GM10248 (cell line): ENCODE results near the gene EVL.

Experiments
- CTCF ChIA-PET: fragments of 300-600 bp; sonication (Branson Sonifier 250); formaldehyde crosslinking; extraction: SDS; loops from one replicate; lab custom pipeline; 2021; ENCODE audit warnings: antibody characterized with exemption; lab: Yijun Ruan, JAX
- POLR2A ChIA-PET: fragments of 350-650 bp; sonication (Branson Sonifier 250); formaldehyde crosslinking; extraction: SDS; loops from one replicate; lab custom pipeline; 2020; ENCODE audit warnings: antibody characterized with exemption; lab: Yijun Ruan, JAX
- DNase-seq: peaks from one replicate; pipeline ENCODE4 v3.0.0; 2012; ENCODE audit errors: extremely low spot score
- TF ChIP-seq, protein P1 (sequence below): IDR thresholded peaks from 2 replicates; pipeline ENCODE4 v1.5.1; 2012; ENCODE audit warnings: mild to moderate bottlenecking, low read depth; ENCODE audit errors: extremely low read depth, missing control alignments, control extremely low read depth

Gene EVL

GRCh38 chr14:100093319-100093718, 28.1 kb downstream of the EVL start:
- TF ChIP-seq, protein P1, sequence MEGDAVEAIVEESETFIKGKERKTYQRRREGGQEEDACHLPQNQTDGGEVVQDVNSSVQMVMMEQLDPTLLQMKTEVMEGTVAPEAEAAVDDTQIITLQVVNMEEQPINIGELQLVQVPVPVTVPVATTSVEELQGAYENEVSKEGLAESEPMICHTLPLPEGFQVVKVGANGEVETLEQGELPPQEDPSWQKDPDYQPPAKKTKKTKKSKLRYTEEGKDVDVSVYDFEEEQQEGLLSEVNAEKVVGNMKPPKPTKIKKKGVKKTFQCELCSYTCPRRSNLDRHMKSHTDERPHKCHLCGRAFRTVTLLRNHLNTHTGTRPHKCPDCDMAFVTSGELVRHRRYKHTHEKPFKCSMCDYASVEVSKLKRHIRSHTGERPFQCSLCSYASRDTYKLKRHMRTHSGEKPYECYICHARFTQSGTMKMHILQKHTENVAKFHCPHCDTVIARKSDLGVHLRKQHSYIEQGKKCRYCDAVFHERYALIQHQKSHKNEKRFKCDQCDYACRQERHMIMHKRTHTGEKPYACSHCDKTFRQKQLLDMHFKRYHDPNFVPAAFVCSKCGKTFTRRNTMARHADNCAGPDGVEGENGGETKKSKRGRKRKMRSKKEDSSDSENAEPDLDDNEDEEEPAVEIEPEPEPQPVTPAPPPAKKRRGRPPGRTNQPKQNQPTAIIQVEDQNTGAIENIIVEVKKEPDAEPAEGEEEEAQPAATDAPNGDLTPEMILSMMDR = no peak
- ChIA-PET POLR2A (no interaction called here), CTCF (interaction anchor here (1.1 to 4.3 kb wide), 7 partner anchors 9 to 41 kb away, joined by 3 to 30 read pairs (median 4); partner anchors contain the start of gene EVL)
- no peak for DNase-seq

- ChIA-PET POLR2A (no interaction called here), CTCF (interaction anchor here (1.2 to 4.3 kb wide), 4 partner anchors 12 to 188 kb away, joined by 3 to 30 read pairs (median 4); no protein-coding TSS in a partner anchor)
- TF ChIP-seq, protein P1 = no peak
- no peak for DNase-seq
Observed at GRCh38 chr14:100096656-100097055, 31.4 kb downstream of the EVL start.

- ChIA-PET POLR2A (no interaction called here), CTCF (interaction anchor here (1.5 kb wide), 1 partner anchor 95 kb away, joined by 5 read pairs; no protein-coding TSS in a partner anchor)
- TF ChIP-seq, protein P1 = no peak
- no peak for DNase-seq
Observed at GRCh38 chr14:100098171-100098570, 32.9 kb downstream of the EVL start.

DNA sequence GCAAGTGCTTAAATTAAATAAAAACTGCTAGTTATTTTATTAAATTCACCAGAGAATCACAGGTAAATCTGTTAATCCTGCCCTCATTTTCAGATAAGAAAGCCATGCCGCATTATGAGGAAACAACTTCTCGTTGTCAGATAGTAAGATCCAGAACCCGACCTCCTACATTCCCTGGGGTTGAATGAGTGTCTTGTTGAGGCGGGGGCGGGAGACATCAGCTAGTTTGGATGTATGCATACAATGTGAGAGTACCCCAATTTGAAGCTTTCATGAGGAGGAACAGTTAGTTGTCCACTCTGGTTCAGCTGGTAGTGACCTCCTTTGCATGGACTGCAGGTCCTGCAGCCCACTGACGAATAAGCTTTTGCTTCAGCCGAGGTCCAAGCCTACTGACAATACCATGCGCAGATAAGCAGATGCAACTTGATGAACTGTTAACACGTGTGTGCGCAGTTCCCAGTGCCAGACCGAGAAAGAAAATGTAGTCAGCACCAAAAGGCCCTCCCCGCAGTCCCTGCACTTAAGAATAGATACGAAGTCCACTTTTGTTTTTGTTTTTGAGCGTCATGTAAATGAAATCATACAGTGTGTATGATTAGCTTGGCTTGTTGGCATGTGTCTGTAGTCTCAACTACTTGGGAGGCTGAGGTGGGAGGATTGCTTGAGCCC, 34.9 kb downstream of the EVL start:
- TF ChIP-seq, protein P1 = no peak
- ChIA-PET CTCF (interaction anchor here (0.8 to 21.1 kb wide), 5 partner anchors 9 to 202 kb away, joined by 3 to 336 read pairs (median 3); partner anchors contain the start of gene EVL), POLR2A (no interaction called here)
- DNase-seq = no peak

GRCh38 chr14:100102156-100102785, 37.0 kb downstream of the EVL start:
- no peak for DNase-seq
- TF ChIP-seq, protein P1 = no peak
- ChIA-PET POLR2A (interaction anchor here (0.6 kb wide), 1 partner anchor 17 kb away, joined by 3 read pairs; no protein-coding TSS in a partner anchor), CTCF (interaction anchor here (0.7 to 21.1 kb wide), 8 partner anchors 10 to 155 kb away, joined by 3 to 336 read pairs (median 5); partner anchors contain the start of gene EVL)

DNA sequence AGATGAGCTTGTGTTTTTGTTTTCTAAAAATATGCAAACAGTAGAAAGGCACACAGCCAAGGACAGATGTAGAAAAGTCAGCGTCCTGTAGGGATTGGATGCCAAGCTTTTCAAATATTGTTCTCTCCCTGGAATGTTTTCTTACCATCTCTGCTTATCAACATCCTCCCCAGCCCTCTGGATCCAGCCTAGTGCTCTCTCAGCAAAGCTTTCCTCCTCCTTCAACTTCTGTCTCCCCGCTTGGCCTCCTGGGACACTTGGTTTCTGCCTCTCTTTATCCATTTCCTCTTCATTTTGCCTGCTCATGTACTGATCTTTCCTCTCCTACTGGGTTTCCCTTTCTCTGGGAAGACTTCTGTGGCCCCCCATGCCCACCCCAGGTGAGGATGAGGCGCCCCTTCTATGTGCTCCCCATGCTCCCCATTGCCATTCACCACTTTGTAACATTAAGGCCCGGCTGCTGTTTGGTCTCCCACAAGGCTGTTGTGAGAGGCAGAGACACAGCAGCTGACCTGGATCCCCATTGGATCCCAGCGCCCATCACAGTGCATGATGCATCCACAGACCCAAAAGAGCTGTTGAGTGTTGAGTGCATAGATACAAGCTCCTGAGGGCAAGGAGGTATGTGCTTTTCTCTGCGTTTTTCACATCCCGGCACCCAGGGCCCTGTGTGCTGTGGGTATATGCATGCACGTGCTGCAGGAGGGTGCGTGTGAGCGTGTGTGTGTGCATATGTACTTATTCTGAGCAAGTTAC, 38.2 kb downstream of the EVL start:
- ChIA-PET CTCF (interaction anchor here (0.9 to 21.1 kb wide), 9 partner anchors 9 to 157 kb away, joined by 3 to 336 read pairs (median 5); partner anchors contain the start of gene EVL), POLR2A (no interaction called here)

More for the DNA sequence above, 38.2 kb downstream of the EVL start:
- TF ChIP-seq, protein P1 = no peak
- no peak for DNase-seq
